GM23338 (cell line): ENCODE results near the gene TRIM36.

Source experiments
- STAT1 ChIP-seq: IDR thresholded peaks from one replicate; pipeline ENCODE4 v1.6.1; 2016; ENCODE audit warnings: antibody characterized with exemption; ENCODE audit not compliant: unreplicated experiment
- TF ChIP-seq, protein P1 (sequence below), 2 experiments: fragments of 200-600 bp in 1 of 2; sonication (generic) in 1 of 2; conservative IDR thresholded peaks; 2 replicates each; pipeline versions ENCODE4 v1.5.1 to v1.6.1; 2016 to 2017; ENCODE audit warnings: antibody characterized with exemption in 2 of 2, low read depth in 2 of 2, mild to moderate bottlenecking in 2 of 2, moderate library complexity in 1 of 2

DNA sequence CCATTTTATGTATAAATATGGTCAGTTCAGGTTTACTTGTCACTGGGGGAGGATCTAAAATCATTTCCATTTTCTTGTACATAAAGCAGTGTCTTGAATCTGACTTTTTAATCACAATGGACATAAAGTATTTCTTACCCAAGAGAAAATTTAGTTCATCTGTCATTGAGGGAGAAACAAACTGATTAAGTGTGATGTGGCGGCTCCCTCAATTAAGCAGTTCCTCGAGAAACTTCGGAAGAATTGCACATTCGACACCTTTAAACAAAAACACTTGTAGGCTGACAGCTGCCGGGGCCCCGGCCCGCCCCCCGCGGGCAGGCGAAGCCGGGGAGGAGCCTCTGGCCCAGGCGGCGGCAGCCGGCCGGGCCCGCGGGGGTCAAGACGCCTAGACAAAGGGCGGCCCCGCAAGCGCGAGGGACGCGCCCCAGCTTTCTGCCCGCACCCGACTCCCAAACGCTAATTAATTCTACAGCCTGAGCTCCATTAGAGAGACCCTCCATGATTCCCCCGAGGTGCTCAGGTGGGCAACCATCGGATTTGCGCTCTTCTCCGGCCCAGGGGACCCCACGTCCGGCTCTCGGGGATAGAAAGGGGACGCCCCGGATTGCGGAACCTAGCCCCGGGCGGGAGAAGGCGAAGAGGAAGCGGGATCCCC lies 750 bp downstream of the TRIM36 start:
- TF ChIP-seq STAT1 = no peak
- TF ChIP-seq, protein P1, sequence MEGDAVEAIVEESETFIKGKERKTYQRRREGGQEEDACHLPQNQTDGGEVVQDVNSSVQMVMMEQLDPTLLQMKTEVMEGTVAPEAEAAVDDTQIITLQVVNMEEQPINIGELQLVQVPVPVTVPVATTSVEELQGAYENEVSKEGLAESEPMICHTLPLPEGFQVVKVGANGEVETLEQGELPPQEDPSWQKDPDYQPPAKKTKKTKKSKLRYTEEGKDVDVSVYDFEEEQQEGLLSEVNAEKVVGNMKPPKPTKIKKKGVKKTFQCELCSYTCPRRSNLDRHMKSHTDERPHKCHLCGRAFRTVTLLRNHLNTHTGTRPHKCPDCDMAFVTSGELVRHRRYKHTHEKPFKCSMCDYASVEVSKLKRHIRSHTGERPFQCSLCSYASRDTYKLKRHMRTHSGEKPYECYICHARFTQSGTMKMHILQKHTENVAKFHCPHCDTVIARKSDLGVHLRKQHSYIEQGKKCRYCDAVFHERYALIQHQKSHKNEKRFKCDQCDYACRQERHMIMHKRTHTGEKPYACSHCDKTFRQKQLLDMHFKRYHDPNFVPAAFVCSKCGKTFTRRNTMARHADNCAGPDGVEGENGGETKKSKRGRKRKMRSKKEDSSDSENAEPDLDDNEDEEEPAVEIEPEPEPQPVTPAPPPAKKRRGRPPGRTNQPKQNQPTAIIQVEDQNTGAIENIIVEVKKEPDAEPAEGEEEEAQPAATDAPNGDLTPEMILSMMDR (conservative IDR thresholded peaks at IDR 0.05; ENCODE audit: low read depth in 2 of 2) = no peak
